ENCODE measurements around the gene TMEM242. TPM values are rescaled to one million over a fixed set of nuclear protein-coding genes. Genes with fewer than 3 reads are reported as not detected.

Gene TMEM242
- total and polyA plus RNA-seq, 9 donors: 5.5 to 12.1 (median 10.1) TPM

DNA sequence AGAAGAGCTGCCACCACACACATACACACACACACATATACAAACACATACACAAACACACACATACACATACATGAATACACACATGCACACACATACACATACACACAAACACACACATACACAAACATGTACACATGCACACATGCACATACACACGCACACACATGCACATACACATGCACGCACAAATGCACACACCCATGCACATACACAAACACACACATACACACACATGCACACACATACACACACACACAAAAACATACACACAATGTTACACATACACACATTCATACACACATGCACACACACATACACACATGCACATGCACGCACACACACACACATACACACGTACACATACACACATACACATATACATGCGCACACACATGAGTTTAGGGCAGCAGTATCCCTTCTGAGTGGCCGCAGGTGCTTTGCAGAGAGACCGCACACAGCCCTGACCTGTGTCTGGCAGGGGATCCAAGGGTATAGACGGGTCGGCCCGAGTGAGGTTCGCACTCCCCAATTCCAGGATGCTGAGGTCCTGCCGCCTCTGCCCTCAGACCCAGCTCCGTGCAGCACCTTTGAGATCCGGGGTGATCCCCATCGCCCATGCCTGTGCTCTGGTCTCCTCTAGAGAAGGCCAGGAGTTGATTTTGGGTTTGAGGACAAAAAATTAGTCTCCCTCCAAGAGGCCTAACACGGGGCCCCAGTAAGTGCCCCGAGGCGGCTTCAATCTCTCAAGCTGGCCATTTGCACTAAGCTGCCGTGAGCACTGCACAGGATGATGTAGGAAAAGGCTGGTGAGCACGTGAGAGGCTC is 56.8 kb downstream of the TMEM242 start:
- no peaks in the 10 kb centered on the region for H3K36me3 ChIP-seq
- no peaks in the 10 kb centered on the region for H3K27me3 ChIP-seq
- intact Hi-C loops (cut with DNase I): no loop called here
- H3K4me1 ChIP-seq (ENCODE audit: insufficient read depth): peaks cover 9% of the 10 kb centered on the region
- WGBS, 3 donors: 90 to 92% (median 91%) methylated on average over 19 to 20 of the region's 20 CpGs
- H3K9me3 ChIP-seq: no peaks in the 10 kb centered on the region
- H3K4me3 ChIP-seq: no peak overlapping the region
- no peak overlapping the region for H3K27ac ChIP-seq
- no peak for DNase-seq
- no peak for TF ChIP-seq POLR2A (IDR thresholded peaks at IDR 0.05)
- no peak for TF ChIP-seq CTCF (IDR thresholded peaks at IDR 0.05)
- no peak for TF ChIP-seq EP300 (IDR thresholded peaks at IDR 0.05)

- 67 to 91% (median 84%) methylated on average over 6 of the region's 6 CpGs for WGBS, 3 donors
- H3K4me1 ChIP-seq (ENCODE audit: insufficient read depth): peaks cover 9% of the 10 kb centered on the region
- intact Hi-C loops (cut with DNase I): no loop called here
These were observed 57.7 kb downstream of the TMEM242 start for GRCh38 chr6:157265635-157266034.

DNA sequence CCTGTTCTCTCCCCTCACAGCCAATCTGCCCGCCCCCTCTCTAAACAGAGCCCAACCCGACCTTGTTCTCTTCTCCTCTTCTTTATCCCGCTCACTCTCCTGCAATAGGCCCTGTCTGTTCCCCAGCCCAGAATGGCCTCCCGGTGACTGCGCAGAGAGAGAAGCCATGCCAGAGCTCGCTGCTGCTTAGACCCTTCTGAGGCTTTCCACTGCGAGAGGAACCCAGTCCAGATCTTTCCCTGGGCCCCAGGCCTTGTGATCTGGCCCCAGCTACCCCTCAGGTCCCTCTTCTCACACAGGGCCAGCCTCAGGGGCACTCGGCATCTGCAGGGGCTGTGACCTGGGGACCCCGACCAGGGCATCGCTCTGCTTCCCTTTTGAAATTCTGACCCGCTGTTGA is 58.1 kb downstream of the TMEM242 start:
- DNase-seq: no peak
- peaks cover 9% of the 10 kb centered on the region for H3K4me1 ChIP-seq (ENCODE audit: insufficient read depth)
- H3K4me3 ChIP-seq: no peak overlapping the region
- intact Hi-C loops (cut with DNase I): no loop called here
- no peaks in the 10 kb centered on the region for H3K9me3 ChIP-seq
- no peak for TF ChIP-seq EP300 (IDR thresholded peaks at IDR 0.05)
- 88 to 91% (median 90%) methylated on average over 11 of the region's 11 CpGs for WGBS, 3 donors
- H3K27ac ChIP-seq: no peak overlapping the region
- no peaks in the 10 kb centered on the region for H3K27me3 ChIP-seq
- H3K36me3 ChIP-seq: no peaks in the 10 kb centered on the region

More at GRCh38 chr6:157265635-157266034, 57.7 kb downstream of the TMEM242 start:
- no peak for DNase-seq
- Histone ChIP-seq H3K27me3 (no peaks in the 10 kb centered on the region), H3K27ac (no peak overlapping the region), H3K36me3 (no peaks in the 10 kb centered on the region), H3K9me3 (no peaks in the 10 kb centered on the region), H3K4me3 (no peak overlapping the region)
- no peak for TF ChIP-seq CTCF (IDR thresholded peaks at IDR 0.05)
- no peak for TF ChIP-seq POLR2A (IDR thresholded peaks at IDR 0.05)
- no peak for TF ChIP-seq EP300 (IDR thresholded peaks at IDR 0.05)

GRCh38 chr6:157264701-157265100 is 58.6 kb downstream of the TMEM242 start:
- TF ChIP-seq EP300 (IDR thresholded peaks at IDR 0.05) (no peak), POLR2A (IDR thresholded peaks at IDR 0.05) (no peak), CTCF (IDR thresholded peaks at IDR 0.05) (no peak)
- H3K4me1 ChIP-seq (ENCODE audit: insufficient read depth): peaks cover 7% of the 10 kb centered on the region
- H3K4me3 ChIP-seq: no peak overlapping the region
- DNase-seq: no peak
- H3K27ac ChIP-seq: no peak overlapping the region
- no peaks in the 10 kb centered on the region for H3K36me3 ChIP-seq
- H3K27me3 ChIP-seq: no peaks in the 10 kb centered on the region
- no peaks in the 10 kb centered on the region for H3K9me3 ChIP-seq
- intact Hi-C loops (cut with DNase I): no loop called here
- WGBS, 3 donors: 73 to 92% (median 84%) methylated on average over 13 of the region's 13 CpGs

DNA sequence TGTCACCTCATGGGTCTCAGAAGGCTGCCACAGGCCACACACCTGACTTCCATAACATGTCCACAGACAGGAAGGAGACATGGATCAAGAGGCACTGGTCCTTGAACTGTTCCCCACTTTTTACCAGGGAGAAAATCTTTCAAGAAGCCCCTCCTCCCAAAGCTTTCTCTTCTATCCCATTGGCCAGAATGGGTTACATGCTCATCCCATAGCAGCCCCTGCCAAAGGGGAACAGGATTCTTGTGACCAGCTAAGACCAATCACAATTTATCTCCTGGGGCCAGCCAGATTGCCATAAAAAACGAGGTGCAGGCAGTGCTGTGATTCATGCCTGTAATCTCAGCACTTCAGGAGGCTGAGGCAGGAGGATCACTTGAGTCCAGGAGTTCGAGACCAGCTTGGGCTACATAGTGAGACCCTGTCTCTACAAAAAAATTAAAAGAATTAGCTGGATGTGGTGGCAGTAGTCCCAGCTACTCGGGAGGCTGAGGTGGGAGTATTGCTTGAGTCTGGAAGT is 59.4 kb downstream of the TMEM242 start:
- intact Hi-C loops (cut with DNase I): no loop called here
- Histone ChIP-seq H3K36me3 (no peaks in the 10 kb centered on the region), H3K4me1 (ENCODE audit: insufficient read depth) (peaks cover 7% of the 10 kb centered on the region), H3K27ac (no peak overlapping the region), H3K4me3 (no peak overlapping the region), H3K9me3 (no peaks in the 10 kb centered on the region), H3K27me3 (no peaks in the 10 kb centered on the region)
- no peak for TF ChIP-seq CTCF (IDR thresholded peaks at IDR 0.05)
- no peak for TF ChIP-seq POLR2A (IDR thresholded peaks at IDR 0.05)
- no peak for TF ChIP-seq EP300 (IDR thresholded peaks at IDR 0.05)
- no peak for DNase-seq
- WGBS, 3 donors: 65 to 77% (median 75%) methylated on average over 3 of the region's 3 CpGs

Data from ovary (tissue), 9 donors.